Measurements from ENCODE around the gene ZBTB7C.

Gene ZBTB7C

GRCh38 chr18:48359626-48360025, 49.6 kb downstream of the ZBTB7C start:
- H3K4me3 ChIP-seq (ENCODE audit: low read depth, low read length): no peak overlapping the region
- no peak for TF ChIP-seq CTCF (IDR thresholded peaks at IDR 0.05; ENCODE audit: low read depth, low read length, missing control alignments)
- in situ Hi-C loops (cut with HindIII; ENCODE audit: low sequenced_read_pairs): no loop called here
- no peak for DNase-seq (ENCODE audit: low read depth)

- in situ Hi-C loops (cut with HindIII; ENCODE audit: low sequenced_read_pairs): no loop called here
- no peak overlapping the region for H3K4me3 ChIP-seq (ENCODE audit: low read depth, low read length)
- no peak for TF ChIP-seq CTCF (IDR thresholded peaks at IDR 0.05; ENCODE audit: low read depth, low read length, missing control alignments)
- no peak for DNase-seq (ENCODE audit: low read depth)
Measured at GRCh38 chr18:48358868-48359267, 50.3 kb downstream of the ZBTB7C start.

GRCh38 chr18:48356909-48357631, 52.1 kb downstream of the ZBTB7C start:
- in situ Hi-C loops (cut with HindIII; ENCODE audit: low sequenced_read_pairs): no loop called here
- no peak for TF ChIP-seq CTCF (IDR thresholded peaks at IDR 0.05; ENCODE audit: low read depth, low read length, missing control alignments)
- no peak for DNase-seq (ENCODE audit: low read depth)
- H3K4me3 ChIP-seq (ENCODE audit: low read depth, low read length): no peak overlapping the region

- TF ChIP-seq CTCF (IDR thresholded peaks at IDR 0.05; ENCODE audit: low read depth, low read length, missing control alignments): no peak
- no peak overlapping the region for H3K4me3 ChIP-seq (ENCODE audit: low read depth, low read length)
- in situ Hi-C loops (cut with HindIII; ENCODE audit: low sequenced_read_pairs): no loop called here
- no peak for DNase-seq (ENCODE audit: low read depth)
Measured at GRCh38 chr18:48356151-48356745, 52.9 kb downstream of the ZBTB7C start.

- in situ Hi-C loops (cut with HindIII; ENCODE audit: low sequenced_read_pairs): no loop called here
- no peak for TF ChIP-seq CTCF (IDR thresholded peaks at IDR 0.05; ENCODE audit: low read depth, low read length, missing control alignments)
- H3K4me3 ChIP-seq (ENCODE audit: low read depth, low read length): no peak overlapping the region
- DNase-seq (ENCODE audit: low read depth): no peak
Measured at GRCh38 chr18:48355276-48356115, 53.7 kb downstream of the ZBTB7C start.

- H3K4me3 ChIP-seq (ENCODE audit: low read depth, low read length): no peak overlapping the region
- no peak for TF ChIP-seq CTCF (IDR thresholded peaks at IDR 0.05; ENCODE audit: low read depth, low read length, missing control alignments)
- in situ Hi-C loops (cut with HindIII; ENCODE audit: low sequenced_read_pairs): no loop called here
- no peak for DNase-seq (ENCODE audit: low read depth)
Measured at GRCh38 chr18:48354746-48355260, 54.4 kb downstream of the ZBTB7C start.
